Activated CD8-positive, alpha-beta memory T cell treated with anti-CD3 and anti-CD28 coated beads, Interleukin-2, amount 50 U/mL, for 4 hours (primary cell): ENCODE data around the gene GCN1.
"Not testable (repeated sequence)": the region's sequence is repeated elsewhere in the genome, so short reads cannot be mapped to it uniquely, and the experiment has no call there.

Experiments
- DNase-seq: peaks from one replicate; pipeline ENCODE4 v3.0.0-alpha.2; 2020

The GCN1 gene

DNA sequence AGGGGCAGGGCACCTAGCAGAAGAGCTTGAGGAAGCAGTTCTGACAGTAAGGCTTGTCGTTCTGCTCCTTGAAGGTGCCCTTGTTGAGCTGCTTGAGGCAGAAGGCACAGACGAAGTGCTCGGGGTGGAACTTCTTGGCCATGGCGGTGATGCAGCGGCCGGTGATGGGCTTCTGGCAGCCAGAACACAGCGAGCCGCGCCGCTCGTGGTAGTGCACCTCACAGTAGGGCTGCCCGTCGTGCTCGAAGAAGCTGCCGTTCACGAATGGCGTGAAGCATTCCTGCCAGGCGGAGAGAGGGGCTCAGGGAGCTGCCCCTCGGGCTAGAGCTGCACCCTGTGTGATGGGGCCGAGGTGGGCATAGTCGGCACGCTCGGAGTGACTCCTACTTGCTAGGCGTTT is 17.8 kb upstream of the GCN1 start:
- DNase-seq, result no peak

DNA sequence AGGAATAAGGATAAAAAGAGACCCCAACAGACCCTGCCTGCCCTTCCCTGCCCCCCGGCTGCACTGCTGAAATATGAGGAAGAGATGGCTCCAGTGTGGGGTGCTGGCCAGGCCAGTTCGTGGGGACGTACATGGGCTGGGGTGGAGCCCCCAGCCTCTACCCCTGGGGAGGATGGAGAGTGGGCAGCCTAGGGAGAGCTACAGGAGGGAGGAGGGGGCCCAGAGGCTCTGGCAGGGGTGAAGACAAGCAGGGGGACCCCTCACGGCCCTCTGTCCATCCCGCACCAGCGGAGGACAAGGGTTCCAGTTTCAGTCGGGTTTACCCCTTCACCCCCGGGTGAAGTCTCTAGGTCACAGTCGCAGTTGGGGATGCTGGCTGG is 17.4 kb upstream of the GCN1 start:
- no peak for DNase-seq

DNA sequence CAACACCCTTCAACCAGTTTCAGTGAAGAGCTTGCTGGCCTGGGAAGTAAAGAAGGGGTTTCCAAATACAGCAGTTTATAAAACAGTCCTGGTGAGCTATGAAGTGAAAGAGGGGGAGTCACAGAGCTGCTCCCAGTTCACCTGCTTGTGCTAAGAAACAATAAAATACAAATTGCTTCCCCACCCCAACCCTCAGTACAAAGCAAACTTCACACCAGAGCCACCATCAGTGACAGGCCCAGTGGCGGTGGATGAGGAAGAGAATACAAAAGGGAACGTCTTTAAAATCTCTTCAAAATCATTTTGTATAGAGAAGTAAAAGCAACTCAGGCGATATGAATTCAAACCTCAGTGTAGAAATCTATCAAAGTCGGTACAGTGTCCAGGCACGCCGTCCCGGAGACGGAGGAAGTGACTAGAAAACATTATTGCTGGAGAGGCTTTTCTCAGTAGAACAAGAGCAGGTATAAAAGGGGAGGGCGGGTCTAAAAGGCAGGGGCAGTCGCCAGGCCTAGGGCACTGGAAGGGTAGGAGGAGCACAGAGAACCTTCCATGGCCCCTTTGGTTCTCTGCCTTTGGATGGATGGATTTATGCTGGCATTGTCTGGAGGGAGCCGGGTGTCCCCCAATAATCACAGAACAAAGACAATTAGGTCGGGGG is 16.9 kb upstream of the GCN1 start:
- DNase-seq, result no peak

DNA sequence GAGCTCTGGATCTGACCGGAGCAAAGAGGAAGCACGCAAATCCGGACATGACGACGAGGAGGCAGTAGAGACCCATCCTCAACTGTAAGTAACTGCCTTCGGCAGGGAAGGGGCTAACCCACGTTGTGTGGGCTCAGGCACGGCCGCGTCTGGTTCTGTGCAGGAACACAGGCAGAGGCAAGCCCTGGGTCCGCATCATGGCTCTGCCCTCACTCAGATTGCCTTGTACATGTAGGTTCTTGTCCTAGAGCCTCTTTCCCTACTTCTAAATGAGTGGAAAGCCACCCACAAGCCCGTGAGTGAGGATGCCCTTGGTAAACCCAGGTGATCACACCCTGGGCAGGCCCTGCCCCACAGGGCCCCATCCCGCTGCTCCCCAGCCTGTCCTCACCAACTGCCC is 15.3 kb upstream of the GCN1 start:
- DNase-seq, result no peak

DNA sequence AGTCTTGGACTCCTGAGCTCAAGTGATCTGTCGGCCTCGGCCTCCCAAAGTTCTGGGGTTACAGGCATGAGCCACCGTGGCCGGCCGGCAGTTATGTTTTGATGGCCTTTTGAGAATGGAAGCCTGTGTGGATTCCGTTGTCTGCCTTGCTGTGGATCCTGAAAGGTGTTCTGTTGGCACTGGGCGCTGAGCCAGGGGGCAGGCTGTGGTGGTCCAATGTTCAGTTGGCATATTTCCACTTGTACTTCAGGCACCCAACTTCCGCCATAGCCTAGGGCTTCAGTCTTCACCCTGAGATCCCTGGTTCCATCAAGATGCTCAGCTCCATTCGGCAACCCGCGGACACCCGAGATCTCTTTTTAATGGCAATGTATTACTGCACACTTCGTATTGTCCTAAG is 12.7 kb upstream of the GCN1 start:
- DNase-seq, result no peak

DNA sequence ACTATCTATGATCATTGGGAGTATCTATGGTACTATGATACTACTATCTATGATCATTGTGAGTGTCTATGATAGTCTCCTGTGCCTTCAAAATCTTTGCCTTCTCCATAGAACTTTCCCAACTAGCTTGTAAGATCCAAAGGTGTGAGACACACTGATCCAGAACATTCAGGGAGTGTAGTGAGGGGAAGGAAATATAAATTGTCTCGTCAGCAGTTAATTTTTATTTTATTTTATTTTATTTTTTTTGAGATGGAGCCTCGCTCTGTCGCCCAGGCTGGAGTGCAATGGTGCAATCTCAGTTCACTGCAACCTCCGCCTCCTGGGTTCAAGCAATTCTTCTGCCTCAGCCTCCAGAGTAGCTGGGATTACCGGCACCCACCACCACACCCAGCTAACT is 12.3 kb upstream of the GCN1 start:
- not testable (repeated sequence) for DNase-seq

DNA sequence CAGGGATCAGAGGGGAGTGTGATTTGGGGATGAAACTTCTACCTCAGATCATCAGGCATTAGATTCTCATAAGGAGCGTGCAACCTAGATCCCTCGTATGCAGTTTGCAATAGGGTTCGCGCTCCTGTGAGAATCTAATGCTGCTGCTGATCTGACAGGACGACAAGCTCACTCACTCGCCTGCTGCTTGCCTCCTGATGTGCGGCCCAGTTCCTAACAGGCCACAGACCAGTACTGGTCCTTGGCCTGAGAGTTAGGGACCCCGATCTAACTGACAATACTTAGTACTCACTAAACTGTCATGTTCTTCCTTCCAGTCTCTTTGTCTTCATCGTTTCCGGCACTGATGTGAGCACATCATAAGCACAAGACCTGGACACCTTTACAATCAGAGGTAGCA is 11.7 kb upstream of the GCN1 start:
- no peak for DNase-seq

DNA sequence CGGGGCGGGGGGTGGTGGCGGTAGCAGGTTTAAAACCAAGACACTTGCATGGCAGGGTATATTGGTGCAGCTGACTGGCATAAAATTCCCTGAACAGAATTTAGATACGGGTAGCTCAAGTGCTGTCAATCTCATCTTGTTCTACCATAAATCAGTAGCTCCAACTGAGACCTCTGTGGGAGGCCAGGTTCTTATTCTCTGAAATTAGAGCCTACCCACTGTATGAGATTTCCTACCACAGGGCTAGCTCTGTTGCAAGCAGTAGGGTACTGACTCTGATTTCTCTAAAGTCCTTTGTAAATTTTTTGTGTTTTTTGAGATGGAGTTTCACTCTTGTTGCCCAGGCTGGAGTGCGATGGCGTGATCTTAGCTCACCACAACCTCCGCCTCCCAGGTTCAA is 9.7 kb upstream of the GCN1 start:
- DNase-seq, result no peak

DNA sequence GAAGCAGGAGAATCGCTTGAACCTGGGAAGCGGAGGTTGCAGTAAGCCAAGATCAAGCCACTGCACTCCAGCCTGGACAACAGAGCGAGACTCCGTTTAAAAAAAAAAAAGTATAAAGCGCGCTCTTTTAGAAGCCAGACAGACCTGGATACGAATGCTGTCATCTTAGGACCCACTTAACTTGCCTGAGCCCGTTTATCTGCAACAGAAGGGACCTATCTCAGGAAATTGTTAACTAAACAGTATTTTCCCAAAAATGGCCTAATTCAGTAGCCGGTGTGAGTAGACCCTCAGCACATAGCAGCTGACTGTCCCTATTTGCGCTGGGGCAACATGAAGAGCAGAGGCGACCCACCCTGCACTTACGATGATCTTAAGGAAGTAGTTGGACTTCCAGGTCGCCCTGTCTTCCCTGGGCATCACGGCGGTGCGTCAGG is 5.9 kb upstream of the GCN1 start:
- no peak for DNase-seq

DNA sequence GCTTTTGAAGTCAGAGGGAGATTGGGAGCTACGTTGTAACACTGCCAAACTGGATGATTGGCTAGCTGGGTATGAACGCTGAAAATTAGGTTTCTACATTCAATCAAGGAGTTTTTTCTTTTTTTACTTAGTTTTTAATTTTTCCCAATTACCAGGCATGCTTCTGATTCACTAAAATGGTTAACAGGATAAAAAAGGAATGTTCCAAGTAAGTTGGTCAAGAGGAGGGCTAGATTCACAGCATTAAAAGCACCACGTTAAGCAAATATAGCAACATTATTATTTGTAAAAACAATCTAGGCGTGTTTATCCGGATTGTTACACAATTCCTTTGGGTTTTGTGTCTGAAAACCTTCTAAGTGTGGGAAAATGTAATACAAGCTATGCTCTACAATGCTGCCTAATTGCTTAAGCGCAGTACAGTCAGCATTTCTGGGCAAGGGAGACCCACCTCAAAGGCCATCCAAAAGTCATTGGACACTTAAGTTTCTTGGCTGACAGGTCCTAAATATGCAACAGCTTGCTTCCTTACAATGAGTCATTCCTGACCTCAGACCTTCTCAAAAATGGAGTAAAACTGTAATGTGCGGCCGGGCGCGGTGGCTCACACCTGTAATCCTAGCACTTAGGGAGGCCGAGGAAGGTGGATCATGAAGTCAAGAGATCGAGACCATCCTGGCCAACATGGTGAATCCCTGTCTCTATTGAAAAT is 5.2 kb upstream of the GCN1 start:
- DNase-seq, result peak; percentile 41

DNA sequence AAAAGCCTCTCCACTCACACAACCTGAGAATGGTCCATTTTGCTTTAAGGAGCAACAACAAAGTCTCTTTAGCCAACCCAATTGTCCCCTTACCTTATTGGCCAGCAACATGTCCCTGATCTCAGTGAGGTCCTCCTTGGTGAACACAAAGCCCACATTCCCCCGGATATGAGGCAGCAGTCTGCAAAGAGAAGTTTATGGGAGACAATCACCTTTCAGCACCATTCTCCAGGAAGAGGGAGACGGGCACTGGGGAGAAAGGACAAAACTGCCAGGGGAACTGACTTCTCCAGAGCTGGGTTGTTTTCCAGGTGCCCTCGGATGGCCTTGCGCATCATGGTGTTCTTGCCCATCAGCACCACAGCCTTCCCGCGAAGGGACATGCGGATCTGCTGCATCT is 4.5 kb upstream of the GCN1 start:
- no peak for DNase-seq

DNA sequence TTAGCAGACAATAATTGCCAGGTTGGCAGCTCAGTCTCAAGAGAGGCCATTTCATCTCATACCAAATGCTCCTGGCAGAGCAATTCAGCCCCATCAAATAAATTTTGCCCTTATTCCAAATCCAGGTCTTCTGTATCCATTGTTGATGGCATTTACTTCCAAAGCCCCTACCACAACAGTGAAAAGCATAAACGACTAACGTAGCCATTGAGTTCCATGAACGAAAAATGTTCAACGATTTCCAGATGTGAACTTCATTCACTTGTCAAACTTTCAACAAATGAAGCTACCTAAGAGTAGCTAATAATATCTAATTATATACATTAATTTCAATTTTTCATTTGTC is 3.0 kb upstream of the GCN1 start:
- no peak for DNase-seq

DNA sequence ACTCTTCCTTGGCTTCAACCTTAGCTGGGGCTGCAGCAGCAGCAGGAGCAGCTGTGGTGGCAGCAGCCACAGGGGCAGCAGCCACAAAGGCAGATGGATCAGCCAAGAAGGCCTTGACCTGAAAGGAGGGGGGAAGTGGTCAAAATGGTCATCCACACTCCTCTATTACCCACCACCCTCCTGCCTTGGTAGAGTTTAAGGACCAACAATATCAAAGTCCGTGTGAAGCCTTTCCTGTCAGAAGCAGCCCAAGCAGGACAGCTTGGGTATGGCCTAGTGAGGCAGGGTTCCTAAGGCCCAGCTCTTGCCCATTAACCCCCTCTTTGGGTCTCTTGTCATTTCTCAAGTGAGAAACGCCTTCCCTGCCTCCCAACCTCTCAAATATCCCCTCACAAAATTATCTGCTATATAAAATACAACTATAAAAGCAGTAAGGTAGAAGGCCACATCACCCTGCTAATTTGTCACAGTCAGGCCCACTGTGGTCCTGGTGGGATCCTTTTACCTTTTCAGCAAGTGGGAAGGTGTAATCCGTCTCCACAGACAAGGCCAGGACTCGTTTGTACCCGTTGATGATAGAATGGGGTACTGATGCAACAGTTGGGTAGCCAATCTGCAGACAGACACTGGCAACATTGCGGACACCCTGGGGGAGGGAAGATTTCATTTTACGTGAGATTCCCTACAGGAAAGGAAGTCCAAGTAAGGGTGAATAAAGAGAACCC is 2.5 kb upstream of the GCN1 start:
- not testable (repeated sequence) for DNase-seq

DNA sequence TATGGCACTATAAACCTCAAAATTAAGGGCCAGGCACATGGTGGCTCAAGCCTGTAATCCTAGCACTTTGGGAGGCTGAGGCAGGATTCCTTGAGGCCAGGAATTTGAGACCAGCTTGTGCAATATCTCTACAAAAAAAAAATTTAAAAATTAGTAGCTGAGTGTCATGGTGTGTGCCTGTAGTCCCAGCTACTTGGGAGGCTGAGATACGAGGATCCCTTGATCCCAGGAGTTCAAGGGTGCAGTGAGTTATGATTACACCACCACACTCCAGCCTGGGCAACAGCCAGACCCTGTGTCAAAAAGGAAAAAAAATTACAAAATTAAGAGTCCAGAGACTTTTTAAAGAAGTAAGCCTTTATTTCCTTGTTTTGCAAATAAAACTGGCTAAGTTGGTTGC is 1.8 kb upstream of the GCN1 start:
- no peak for DNase-seq

DNA sequence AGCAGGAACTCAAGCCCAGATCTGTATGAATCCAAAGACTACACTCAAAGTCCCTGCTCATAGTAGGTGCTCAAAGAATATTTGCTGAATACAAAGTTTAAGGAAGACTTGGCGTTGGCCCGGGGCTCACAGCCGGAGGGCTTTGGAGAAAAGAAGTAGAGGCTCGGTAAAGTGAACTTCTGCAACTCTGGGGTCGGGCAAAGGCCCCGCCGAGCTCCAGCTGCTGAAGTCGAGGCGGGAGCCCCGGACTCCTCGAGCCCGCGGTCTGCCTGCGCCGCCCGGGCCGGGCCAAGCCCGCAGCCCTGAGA is 335 bp downstream of the GCN1 start:
- no peak for DNase-seq

DNA sequence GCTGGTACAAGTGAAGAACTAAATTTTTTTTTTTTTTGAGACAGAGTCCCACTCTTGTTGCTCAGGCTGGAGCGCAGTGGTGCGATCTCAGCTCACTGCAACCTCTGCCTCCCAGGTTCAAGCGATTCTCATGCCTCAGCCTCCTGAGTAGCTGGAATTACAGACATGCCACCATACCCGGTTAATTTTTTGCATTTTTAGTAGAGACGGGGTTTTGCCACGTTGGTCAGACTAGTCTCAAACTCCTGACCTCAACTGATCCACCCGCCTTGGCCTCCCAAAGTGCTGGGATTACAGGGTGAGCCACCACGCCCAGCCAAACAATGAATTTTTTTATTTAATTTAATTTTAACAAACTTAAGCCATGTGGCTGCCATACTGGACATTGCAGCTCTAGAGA is 1.2 kb downstream of the GCN1 start:
- not testable (repeated sequence) for DNase-seq

DNA sequence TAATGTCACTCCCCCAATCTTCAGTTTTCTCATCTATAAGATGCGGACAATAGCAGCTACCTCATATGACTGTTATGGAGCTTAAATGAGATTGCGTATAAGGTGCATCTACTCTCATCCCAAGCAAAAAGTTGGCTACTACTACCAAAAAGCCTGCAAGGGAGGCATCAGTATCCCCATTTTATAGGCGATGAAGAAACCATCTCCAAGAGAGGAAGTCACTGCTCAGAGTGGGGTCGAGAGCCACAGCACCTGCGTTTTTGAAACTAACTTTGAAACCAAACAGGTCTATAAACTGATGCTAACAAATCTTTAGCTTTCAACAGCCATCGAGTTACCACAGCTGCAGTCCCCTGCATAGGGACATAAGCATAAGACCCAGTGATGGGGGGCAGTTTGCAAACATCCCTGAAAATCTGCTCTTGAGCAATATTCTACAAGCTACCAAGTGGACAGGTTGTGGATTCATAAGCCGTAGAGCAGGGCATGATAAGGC is 3.5 kb downstream of the GCN1 start:
- no peak for DNase-seq

DNA sequence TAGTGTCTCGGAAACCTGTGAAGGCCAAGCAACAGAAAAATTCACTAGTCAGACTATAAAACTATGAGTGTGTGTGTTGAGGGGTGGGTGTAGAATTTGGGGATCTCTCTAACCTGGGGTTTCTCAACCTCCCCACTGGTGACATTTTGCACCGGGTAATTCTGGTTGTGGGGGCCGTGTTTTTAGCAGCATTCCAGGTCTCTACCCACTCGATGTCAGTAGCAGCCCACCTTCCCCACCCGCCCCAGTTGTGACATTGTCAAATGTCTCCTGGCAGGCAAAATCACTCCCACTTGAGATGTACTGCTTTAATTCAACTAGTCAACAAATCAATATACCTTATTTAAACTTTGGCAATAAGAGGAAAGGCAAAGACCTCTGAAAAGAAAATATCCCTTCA is 4.1 kb downstream of the GCN1 start:
- no peak for DNase-seq

DNA sequence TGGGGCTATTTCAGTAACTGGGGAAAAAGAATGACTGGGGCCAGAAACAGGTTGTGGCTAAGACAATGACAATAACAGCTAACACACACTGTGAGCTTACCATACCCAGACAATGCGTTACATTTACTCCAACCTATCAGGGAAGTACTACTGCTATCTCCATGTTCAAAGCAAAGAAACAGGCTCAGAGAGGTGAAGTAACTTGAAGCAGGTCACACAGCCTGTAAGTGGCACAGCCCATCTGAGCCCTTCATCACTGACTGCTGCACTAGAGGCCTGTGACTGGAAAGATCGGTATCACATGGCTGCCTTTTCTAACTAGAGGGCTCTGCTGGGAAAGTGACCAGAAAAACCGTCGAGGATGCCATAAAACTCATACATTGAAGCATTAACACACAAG is 7.9 kb downstream of the GCN1 start:
- DNase-seq, result no peak

DNA sequence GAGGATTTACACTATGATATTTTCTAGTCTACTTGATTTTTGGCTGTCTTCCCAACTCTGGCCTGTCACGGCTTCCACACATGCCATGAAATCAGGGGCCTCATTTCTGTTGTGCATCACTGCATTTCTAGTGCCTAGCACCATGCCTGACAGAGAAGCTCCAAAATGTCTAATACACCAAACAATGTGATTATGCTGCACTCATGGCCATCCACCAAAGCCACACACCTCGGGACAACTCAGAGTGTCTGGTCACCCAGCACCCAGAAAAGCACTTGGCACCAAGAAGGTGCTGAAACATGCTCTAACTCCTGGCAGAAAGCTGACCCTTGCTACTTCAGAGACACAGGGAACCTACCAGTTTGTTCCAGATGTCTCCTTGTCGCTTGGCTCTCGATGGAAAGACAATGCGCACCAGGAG is 11.3 kb downstream of the GCN1 start:
- no peak for DNase-seq

DNA sequence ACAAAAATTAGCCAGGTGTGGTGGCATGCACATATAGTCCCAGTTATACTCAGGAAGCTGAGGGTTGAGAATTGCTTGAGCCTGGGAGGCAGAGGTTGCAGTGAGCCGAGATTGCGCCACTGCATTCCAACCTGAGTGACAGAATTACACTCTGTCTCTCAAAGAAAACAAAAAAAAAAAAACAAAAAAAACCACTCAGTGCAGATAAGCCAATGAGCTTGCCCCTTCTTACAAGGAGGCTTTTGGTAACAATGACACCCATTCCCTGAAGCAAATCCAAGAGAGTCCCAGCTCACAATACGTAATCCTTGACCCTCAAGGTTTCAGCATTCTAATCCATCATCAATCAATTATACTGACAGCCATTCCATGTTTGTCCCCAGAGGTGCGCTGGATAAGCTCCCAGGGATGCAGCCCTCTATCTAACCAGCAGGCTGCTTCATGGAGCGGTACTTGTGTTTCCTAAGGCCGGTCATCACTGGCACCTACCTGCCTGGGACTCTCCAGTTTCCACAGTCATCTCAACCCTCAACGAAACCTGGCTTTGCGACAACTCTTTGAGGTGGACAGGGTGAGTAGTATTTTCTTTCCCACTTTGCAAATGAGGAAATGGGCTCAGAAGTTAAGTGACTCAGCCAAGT is 12.4 kb downstream of the GCN1 start:
- DNase-seq, result no peak

DNA sequence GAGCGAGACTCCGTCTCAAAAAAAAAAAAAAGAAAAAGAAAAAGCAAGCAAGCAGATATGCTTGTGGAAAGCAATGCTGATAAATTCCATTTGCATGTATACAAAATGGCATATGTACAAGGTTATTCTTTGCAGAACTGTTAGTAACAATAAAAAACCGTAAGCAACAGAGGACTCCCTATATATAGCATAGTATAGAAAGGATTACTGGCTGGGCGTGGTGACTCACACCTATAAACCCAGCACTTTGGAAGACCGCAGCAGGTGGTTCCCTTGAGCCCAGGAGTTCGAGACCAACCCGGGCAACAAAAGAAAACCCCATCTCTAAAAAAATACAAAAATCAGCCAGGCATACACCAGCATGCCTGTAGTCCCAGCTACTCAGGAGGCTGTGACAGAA is 13.5 kb downstream of the GCN1 start:
- DNase-seq, result no peak

DNA sequence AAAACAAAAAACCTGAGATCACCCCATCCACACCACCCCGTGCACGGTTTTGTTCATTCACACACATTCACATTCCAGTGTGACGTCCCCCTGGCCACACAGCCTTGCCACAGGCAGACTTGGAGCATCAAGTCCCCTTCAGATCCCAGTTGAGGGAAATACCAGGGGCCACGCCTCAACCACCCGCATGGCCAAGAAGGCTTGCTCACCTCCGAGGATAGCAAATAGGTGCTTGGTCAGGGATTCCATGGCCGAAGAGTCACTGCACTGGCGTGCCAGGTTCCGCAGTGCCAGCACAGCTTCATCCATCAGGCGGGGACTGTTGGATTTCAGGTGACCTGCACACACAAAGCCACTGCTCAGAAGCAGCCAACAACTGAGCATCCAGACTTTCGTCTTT is 19.0 kb downstream of the GCN1 start:
- DNase-seq, result no peak

DNA sequence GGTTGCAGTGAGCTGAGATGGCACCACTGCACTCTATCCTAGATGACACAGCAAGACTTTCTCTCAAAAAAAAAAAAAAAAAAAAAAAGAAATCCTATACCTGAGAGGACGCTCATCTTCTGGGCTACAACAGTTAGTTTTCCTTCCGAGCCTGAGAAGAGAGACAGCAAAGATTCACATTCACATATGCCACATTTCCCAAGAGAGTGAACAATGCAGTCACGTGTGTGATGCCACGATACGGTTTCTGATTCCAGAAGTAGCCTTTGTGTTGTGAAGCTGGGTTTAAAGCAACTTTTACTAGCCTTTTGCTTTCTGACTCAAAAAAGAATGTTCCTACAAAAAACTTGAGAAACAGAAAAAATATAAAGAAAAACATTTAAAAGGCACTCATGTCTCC is 19.5 kb downstream of the GCN1 start:
- DNase-seq, result no peak
